ENCODE measurements around the gene LEPROT. TPM values are rescaled to one million over a fixed set of nuclear protein-coding genes. Genes with fewer than 3 reads are reported as not detected.
A peak's percentile ranks its signal among the peaks of the same experiment; 100 is the strongest.

Gene LEPROT, protein sequence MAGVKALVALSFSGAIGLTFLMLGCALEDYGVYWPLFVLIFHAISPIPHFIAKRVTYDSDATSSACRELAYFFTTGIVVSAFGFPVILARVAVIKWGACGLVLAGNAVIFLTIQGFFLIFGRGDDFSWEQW
- total RNA-seq, result 10 to 100 TPM; 19.7 to 49.0 TPM
- 33.6 TPM for polyA plus RNA-seq (2013, experiment 1 of 2)
- 28.9 TPM for polyA plus RNA-seq (2013, experiment 2 of 2)
- long read RNA-seq, experiment 1, full-length matches to known transcripts, result 4 of 9 reads
- long read RNA-seq, experiment 1, partial matches to known transcripts, result 4 of 9 reads
- long read RNA-seq, experiment 1, other reads (novel, unspliced or antisense), result 1 of 9 reads
- long read RNA-seq, experiment 2, full-length matches to known transcripts, result 48 of 50 reads
- long read RNA-seq, experiment 2, partial matches to known transcripts, result 0 of 50 reads
- long read RNA-seq, experiment 2, other reads (novel, unspliced or antisense), result 2 of 50 reads
- long read RNA-seq, experiment 3, full-length matches to known transcripts, result 87 of 101 reads
- long read RNA-seq, experiment 3, partial matches to known transcripts, result 12 of 101 reads
- long read RNA-seq, experiment 3, other reads (novel, unspliced or antisense), result 2 of 101 reads
- long read RNA-seq, experiment 4, full-length matches to known transcripts, result 44 of 53 reads
- long read RNA-seq, experiment 4, partial matches to known transcripts, result 8 of 53 reads
- long read RNA-seq, experiment 4, other reads (novel, unspliced or antisense), result 1 of 53 reads

DNA sequence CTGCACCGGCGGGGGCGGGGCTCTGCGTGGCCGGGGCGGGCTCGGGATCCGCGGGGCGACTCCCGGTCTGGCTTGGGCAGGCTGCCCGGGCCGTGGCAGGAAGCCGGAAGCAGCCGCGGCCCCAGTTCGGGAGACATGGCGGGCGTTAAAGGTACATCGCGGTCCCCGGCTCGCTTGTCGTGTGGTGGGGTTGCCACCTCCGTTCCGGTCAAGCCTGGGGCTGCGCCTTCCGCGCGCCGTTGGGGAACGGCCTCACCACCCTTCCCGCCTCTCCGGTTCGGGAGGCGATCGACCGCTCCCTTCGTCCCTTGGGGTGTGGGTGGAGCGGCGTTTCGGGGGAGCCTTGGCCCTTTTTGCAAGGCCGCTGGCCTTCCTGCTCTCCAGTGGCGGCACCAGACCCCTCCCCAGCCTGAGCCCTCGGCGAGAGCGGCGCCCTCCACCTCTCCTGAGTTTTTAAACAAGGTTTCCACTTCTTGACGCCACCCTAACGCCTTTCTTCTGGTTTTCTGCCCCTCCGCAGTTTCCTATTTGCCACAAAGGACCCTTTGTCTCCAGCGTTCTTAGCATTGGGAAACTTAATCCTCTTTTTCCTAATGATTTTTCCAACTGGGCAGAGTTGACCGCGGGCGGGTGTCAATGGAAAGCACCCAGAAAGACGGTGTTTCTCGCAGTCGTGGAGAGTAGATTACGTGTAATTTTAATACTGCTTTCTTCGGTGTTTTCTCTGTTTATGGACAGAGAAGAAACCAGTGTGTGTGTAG lies at the start of gene LEPROT, which contains the start of gene LEPR:
Gene LEPROT (plus strand): TSS at position 79 of the 761 bp plus-strand sequence. CDS start 57 bp downstream, at position 136.
Gene LEPR (plus strand): TSS at position 79 of the 761 bp plus-strand sequence. CDS start 144,898 bp downstream, outside the sequence.
- Histone ChIP-seq H3K36me3 (ENCODE audit: control insufficient read depth, insufficient read depth, low read length) (peaks cover 12% of the 10 kb centered on the region), H3K27ac (ENCODE audit: low read depth, low read length) (peak within 1 kb of the TSS; percentile 95), H3K4me1 (ENCODE audit: control insufficient read depth, insufficient read depth, low read length) (no peaks in the 10 kb centered on the region), H3K9ac (ENCODE audit: extremely low read depth, low read length, poor library complexity, severe bottlenecking) (peak within 1 kb of the TSS; percentile 93), H3K9me3 (ENCODE audit: control insufficient read depth, low read length) (peaks cover 5% of the 10 kb centered on the region), H3K27me3 (ENCODE audit: control insufficient read depth, insufficient read depth, low read length, poor library complexity, severe bottlenecking) (no peaks in the 10 kb centered on the region), H3K4me3 (ENCODE audit: low read length) (peak within 1 kb of the TSS; percentile 96)
- TF ChIP-seq, protein P1, sequence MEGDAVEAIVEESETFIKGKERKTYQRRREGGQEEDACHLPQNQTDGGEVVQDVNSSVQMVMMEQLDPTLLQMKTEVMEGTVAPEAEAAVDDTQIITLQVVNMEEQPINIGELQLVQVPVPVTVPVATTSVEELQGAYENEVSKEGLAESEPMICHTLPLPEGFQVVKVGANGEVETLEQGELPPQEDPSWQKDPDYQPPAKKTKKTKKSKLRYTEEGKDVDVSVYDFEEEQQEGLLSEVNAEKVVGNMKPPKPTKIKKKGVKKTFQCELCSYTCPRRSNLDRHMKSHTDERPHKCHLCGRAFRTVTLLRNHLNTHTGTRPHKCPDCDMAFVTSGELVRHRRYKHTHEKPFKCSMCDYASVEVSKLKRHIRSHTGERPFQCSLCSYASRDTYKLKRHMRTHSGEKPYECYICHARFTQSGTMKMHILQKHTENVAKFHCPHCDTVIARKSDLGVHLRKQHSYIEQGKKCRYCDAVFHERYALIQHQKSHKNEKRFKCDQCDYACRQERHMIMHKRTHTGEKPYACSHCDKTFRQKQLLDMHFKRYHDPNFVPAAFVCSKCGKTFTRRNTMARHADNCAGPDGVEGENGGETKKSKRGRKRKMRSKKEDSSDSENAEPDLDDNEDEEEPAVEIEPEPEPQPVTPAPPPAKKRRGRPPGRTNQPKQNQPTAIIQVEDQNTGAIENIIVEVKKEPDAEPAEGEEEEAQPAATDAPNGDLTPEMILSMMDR (conservative IDR thresholded peaks at IDR 0.05), result no peak
- Mint-ChIP-seq H3K36me3 (ENCODE audit: low read depth) (peaks cover 16% of the 10 kb centered on the region), H3K4me3 (no peak within 1 kb of the TSS), H3K9me3 (peaks cover 4% of the 10 kb centered on the region), H3K4me1 (peaks cover 22% of the 10 kb centered on the region), H3K27me3 (ENCODE audit: insufficient read depth) (no peaks in the 10 kb centered on the region), H3K27ac (peak within 1 kb of the TSS; percentile 95)
- DNase-seq, result no peak
- WGBS, 2 experiments (ENCODE audit: insufficient coverage in 1 of 2, insufficient read length in 1 of 2), result 0 to 3% methylated on average over 13 to 60 of the region's 60 CpGs

DNA sequence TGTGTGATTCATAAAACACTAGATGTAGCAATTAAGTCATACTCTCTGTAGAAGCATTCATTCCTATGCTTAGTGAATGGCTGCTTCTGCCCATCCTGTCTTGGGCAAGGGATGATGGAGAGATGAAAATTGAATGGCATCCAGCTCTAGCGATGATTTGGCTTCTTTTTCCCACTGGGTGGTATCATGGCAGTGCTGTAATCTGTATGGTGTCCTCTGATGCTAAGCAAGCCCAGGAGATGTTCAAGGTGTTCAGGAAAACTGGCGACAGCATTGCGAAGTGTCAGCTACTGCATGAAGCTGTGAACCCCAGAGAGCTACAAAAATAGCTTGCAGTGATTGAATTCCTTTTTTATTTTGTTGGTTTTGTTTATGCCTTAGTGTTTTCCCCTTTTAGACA lies 48.9 kb upstream of the LEPROT start:
- H3K4me3 ChIP-seq (ENCODE audit: low read length), result no peak overlapping the region
- H3K4me1 Mint-ChIP-seq, result no peaks in the 10 kb centered on the region
- 73 to 96% methylated on average over 2 to 3 of the region's 3 CpGs for WGBS, 2 experiments (ENCODE audit: insufficient coverage in 1 of 2, insufficient read length in 1 of 2)
- no peaks in the 10 kb centered on the region for H3K36me3 Mint-ChIP-seq (ENCODE audit: low read depth)
- H3K27me3 Mint-ChIP-seq (ENCODE audit: insufficient read depth), result no peaks in the 10 kb centered on the region
- H3K9me3 ChIP-seq (ENCODE audit: control insufficient read depth, low read length), result no peaks in the 10 kb centered on the region
- no peak overlapping the region for H3K9ac ChIP-seq (ENCODE audit: extremely low read depth, low read length, poor library complexity, severe bottlenecking)
- no peaks in the 10 kb centered on the region for H3K27me3 ChIP-seq (ENCODE audit: control insufficient read depth, insufficient read depth, low read length, poor library complexity, severe bottlenecking)
- no peak overlapping the region for H3K27ac ChIP-seq (ENCODE audit: low read depth, low read length)
- DNase-seq, result no peak
- TF ChIP-seq, protein P1 (conservative IDR thresholded peaks at IDR 0.05), result no peak
- no peaks in the 10 kb centered on the region for H3K9me3 Mint-ChIP-seq
- peaks cover 4% of the 10 kb centered on the region for H3K36me3 ChIP-seq (ENCODE audit: control insufficient read depth, insufficient read depth, low read length)
- H3K27ac Mint-ChIP-seq, result no peak overlapping the region
- H3K4me1 ChIP-seq (ENCODE audit: control insufficient read depth, insufficient read depth, low read length), result no peaks in the 10 kb centered on the region
- H3K4me3 Mint-ChIP-seq, result no peak overlapping the region

DNA sequence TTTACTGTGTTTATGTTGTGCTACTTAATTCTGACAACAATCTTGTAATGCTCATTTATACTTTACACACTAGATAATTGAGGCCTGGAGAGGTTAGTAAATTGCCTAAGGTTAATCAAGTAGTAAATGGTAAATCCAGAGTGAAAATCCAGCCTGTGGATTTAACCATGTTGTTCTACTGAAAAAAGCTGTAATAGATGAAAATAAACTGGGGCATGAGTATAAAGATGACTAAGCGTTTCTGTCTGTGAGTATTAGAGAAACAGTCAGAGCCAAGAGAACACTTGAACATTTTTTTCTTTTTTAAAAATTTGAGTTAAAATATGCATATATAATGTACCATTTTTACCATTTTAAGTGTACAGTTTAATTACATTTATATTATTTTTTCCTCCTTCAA lies 47.9 kb upstream of the LEPROT start:
- Histone ChIP-seq H3K27me3 (ENCODE audit: control insufficient read depth, insufficient read depth, low read length, poor library complexity, severe bottlenecking) (no peaks in the 10 kb centered on the region), H3K9ac (ENCODE audit: extremely low read depth, low read length, poor library complexity, severe bottlenecking) (no peak overlapping the region), H3K9me3 (ENCODE audit: control insufficient read depth, low read length) (no peaks in the 10 kb centered on the region), H3K4me1 (ENCODE audit: control insufficient read depth, insufficient read depth, low read length) (no peaks in the 10 kb centered on the region), H3K36me3 (ENCODE audit: control insufficient read depth, insufficient read depth, low read length) (peaks cover 4% of the 10 kb centered on the region), H3K27ac (ENCODE audit: low read depth, low read length) (no peak overlapping the region), H3K4me3 (ENCODE audit: low read length) (no peak overlapping the region)
- H3K4me1 Mint-ChIP-seq, result no peaks in the 10 kb centered on the region
- H3K4me3 Mint-ChIP-seq, result no peak overlapping the region
- no peaks in the 10 kb centered on the region for H3K9me3 Mint-ChIP-seq
- DNase-seq, result no peak
- H3K27ac Mint-ChIP-seq, result no peak overlapping the region
- 100% methylated on average over 1 of the region's 1 CpG; no CpG with 5 or more reads in 1 of the 2 experiments for WGBS, 2 experiments (ENCODE audit: insufficient coverage in 1 of 2, insufficient read length in 1 of 2)
- TF ChIP-seq, protein P1 (conservative IDR thresholded peaks at IDR 0.05), result no peak
- no peaks in the 10 kb centered on the region for H3K27me3 Mint-ChIP-seq (ENCODE audit: insufficient read depth)
- no peaks in the 10 kb centered on the region for H3K36me3 Mint-ChIP-seq (ENCODE audit: low read depth)
